ENCODE data around the gene SORCS2. TPM values are rescaled to one million over a fixed set of nuclear protein-coding genes. Genes with fewer than 3 reads are reported as not detected.

SORCS2 gene
- total RNA-seq, 3 donors from 2014 or later, result 0.66 to 1.3 (median 0.80) TPM

DNA sequence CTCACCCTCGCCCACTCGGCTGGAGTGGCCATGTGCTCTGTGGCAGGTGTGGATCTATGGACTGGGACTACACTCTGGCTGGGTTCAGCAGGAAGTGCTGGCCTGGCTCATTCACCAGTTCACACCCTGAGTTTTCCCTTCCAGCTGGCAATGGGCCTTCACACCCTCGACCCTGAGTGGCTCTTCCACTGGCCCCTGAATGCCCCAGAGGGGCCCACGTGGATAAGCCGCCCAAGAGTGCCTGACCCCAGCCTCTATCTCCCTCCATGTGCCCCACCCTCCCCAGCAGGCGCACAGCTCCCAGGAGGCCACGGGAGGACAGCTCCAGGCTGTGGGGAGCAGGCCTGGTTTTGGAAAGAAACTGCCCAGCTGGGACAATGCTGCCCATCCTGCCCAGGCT, 513.3 kb downstream of the SORCS2 start:
- no peaks in the 10 kb centered on the region for H3K9me3 ChIP-seq
- TF ChIP-seq POLR2AphosphoS5 (IDR thresholded peaks at IDR 0.05) (no peak), POLR2A (IDR thresholded peaks at IDR 0.05) (no peak), CTCF (IDR thresholded peaks at IDR 0.05) (no peak)

DNA sequence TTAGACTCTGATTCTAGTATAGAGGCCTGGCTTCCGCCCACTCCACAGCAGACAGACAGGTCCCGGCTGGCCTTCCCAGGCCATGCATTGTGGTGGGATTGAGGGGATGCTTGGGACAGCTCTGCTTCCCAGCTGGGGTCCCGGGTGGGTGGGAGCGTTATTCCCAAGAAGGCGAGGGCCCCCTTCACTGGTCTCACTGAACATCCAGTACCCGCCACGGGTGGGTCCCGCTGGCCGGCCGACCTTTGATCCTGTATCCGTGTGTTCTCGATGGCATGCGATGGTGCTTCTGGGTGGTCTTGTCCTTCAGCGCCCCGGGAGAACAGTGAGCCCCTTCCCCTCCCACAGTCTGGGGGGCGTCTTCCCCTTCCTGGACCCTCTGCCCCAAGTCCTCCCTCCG, 515.9 kb downstream of the SORCS2 start:
- no peak overlapping the region for H3K27ac ChIP-seq
- no peak overlapping the region for H3K4me3 ChIP-seq
- no peak for DNase-seq (ENCODE audit: low spot score in 2 of 2)
- no peaks in the 10 kb centered on the region for H3K27me3 ChIP-seq
- H3K36me3 ChIP-seq, result no peaks in the 10 kb centered on the region
- no peaks in the 10 kb centered on the region for H3K4me1 ChIP-seq
- no peak for TF ChIP-seq POLR2AphosphoS5 (IDR thresholded peaks at IDR 0.05)
- no peak for TF ChIP-seq POLR2A (IDR thresholded peaks at IDR 0.05)
- TF ChIP-seq CTCF (IDR thresholded peaks at IDR 0.05), result no peak
- intact Hi-C loops (cut with DNase I; ENCODE audit: low total_unique reads), result loop anchor here (5.0 kb wide), 1 partner anchor 496 kb away; no protein-coding TSS in a partner anchor
- no peaks in the 10 kb centered on the region for H3K9me3 ChIP-seq

More for the DNA sequence above, 513.3 kb downstream of the SORCS2 start:
- H3K36me3 ChIP-seq, result no peaks in the 10 kb centered on the region
- no peaks in the 10 kb centered on the region for H3K27me3 ChIP-seq
- no peak for DNase-seq (ENCODE audit: low spot score in 2 of 2)
- intact Hi-C loops (cut with DNase I; ENCODE audit: low total_unique reads), result loop anchor here (5.0 kb wide), 1 partner anchor 493 kb away; no protein-coding TSS in a partner anchor
- H3K27ac ChIP-seq, result peak overlapping the region in 1 of 2 donors; percentile 32
- no peak overlapping the region for H3K4me3 ChIP-seq
- H3K4me1 ChIP-seq, result no peaks in the 10 kb centered on the region

DNA sequence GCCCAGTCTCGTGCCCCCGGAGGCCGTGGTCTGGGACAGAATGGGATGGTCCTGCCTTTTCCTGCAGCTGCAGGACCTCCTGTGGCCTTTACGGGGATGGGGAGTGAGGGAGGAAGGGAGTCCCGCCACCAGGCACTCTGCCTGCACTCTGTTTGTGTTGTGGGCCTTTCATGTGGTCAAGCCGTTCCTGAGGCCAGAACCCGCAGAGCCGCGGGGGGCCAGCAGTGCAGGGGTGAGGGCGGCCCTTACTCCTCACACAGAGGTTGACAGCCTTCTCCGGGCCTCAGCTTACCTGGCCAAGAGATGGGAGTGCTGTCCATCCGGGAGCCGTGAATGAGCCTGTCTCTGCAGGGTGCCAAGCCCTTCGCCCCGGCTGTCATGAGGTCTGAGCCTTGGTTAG, 516.6 kb downstream of the SORCS2 start:
- Histone ChIP-seq H3K36me3 (no peaks in the 10 kb centered on the region), H3K4me1 (no peaks in the 10 kb centered on the region), H3K9me3 (peaks cover 0 to 2% of the 10 kb centered on the region in 2 donors), H3K4me3 (no peak overlapping the region), H3K27ac (no peak overlapping the region), H3K27me3 (no peaks in the 10 kb centered on the region)
- TF ChIP-seq POLR2AphosphoS5 (IDR thresholded peaks at IDR 0.05), result no peak
- no peak for TF ChIP-seq CTCF (IDR thresholded peaks at IDR 0.05)
- no peak for TF ChIP-seq POLR2A (IDR thresholded peaks at IDR 0.05)
- DNase-seq (ENCODE audit: low spot score in 2 of 2), result no peak
- intact Hi-C loops (cut with DNase I; ENCODE audit: low total_unique reads), result loop anchor here (5.0 kb wide), 1 partner anchor 497 kb away; no protein-coding TSS in a partner anchor

DNA sequence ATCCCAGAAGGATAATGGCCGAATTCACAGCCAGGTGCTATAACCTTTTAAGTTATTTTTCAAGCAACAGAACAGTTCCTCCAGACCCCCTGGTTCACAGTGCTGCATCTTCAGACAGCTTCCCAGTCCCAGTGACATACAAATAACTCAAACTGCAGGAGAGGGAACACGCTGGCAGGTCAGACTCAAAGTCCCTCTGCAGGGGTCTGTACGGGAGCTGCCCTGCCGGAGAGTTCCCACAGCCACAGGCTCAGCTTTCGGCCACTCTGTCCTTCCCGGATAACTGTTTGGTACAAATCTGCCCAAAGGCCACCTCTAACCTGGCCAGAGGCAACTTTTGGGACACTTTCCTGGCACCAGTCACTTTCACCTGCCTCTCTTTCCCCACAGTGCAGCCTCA, 517.1 kb downstream of the SORCS2 start:
- intact Hi-C loops (cut with DNase I; ENCODE audit: low total_unique reads), result loop anchor here (5.0 kb wide), 1 partner anchor 497 kb away; no protein-coding TSS in a partner anchor
- Histone ChIP-seq H3K4me3 (no peak overlapping the region), H3K27me3 (no peaks in the 10 kb centered on the region), H3K27ac (no peak overlapping the region), H3K9me3 (peaks cover 0 to 5% of the 10 kb centered on the region in 2 donors), H3K4me1 (no peaks in the 10 kb centered on the region), H3K36me3 (no peaks in the 10 kb centered on the region)
- TF ChIP-seq POLR2AphosphoS5 (IDR thresholded peaks at IDR 0.05), result no peak
- TF ChIP-seq CTCF (IDR thresholded peaks at IDR 0.05), result no peak
- no peak for TF ChIP-seq POLR2A (IDR thresholded peaks at IDR 0.05)
- DNase-seq (ENCODE audit: low spot score in 2 of 2), result no peak

DNA sequence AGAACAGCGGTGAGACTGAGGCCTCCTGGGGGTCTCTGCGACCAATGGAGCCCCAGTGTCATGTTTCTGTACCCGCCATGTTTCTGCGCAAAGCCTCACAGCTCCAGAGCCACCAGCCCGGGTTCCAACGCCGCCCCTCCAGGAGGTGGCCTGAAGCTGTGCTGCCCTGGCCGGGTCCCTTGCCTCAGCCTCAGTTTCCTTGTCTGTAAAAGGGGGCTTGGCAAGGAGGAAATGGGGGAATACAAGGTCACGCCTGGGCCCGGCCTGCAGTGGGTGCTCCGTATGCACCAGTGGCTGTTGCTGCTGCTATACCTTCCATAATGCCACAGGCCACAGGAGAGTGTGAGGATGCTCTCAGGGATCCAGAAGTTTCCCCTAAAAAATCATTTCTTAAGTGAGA, 517.8 kb downstream of the SORCS2 start:
- TF ChIP-seq CTCF (IDR thresholded peaks at IDR 0.05), result no peak
- TF ChIP-seq POLR2AphosphoS5 (IDR thresholded peaks at IDR 0.05), result no peak
- TF ChIP-seq POLR2A (IDR thresholded peaks at IDR 0.05), result no peak
- no peaks in the 10 kb centered on the region for H3K27me3 ChIP-seq
- H3K36me3 ChIP-seq, result no peaks in the 10 kb centered on the region
- peaks cover 0 to 5% of the 10 kb centered on the region in 2 donors for H3K9me3 ChIP-seq
- H3K4me1 ChIP-seq, result no peaks in the 10 kb centered on the region
- DNase-seq (ENCODE audit: low spot score in 2 of 2), result no peak
- H3K4me3 ChIP-seq, result no peak overlapping the region
- H3K27ac ChIP-seq, result no peak overlapping the region
- intact Hi-C loops (cut with DNase I; ENCODE audit: low total_unique reads), result no loop called here

Measured in breast epithelium (tissue), 4 donors.